B cell (primary cell): Measurements from ENCODE around the gene GYPC. TPM values are rescaled to one million over a fixed set of nuclear protein-coding genes. Genes with fewer than 3 reads are reported as not detected.

ENCODE experiments used
- ATAC-seq: fragments of 200-7000 bp; cut with Tn5 transposase; one replicate; pipeline ENCODE4 v1.10.0; 2021; ENCODE audit warnings: low read depth, mild to moderate bottlenecking, moderate number of reproducible peaks, moderate library complexity
- CTCF ChIA-PET: fragments of 350-600 bp; sonication (Branson Sonifier 250); formaldehyde crosslinking; loops from one replicate; lab custom pipeline; 2021; ENCODE audit warnings: antibody characterized with exemption, inconsistent platforms; lab: Charles Lee
- POLR2A ChIA-PET: fragments of 350-600 bp; sonication (Branson Sonifier 250); formaldehyde crosslinking; loops from one replicate; lab custom pipeline; 2021; ENCODE audit warnings: antibody characterized with exemption; lab: Charles Lee
- DNase-seq: peaks from one replicate; pipeline ENCODE4 v3.0.0; 2013
- H2AFZ ChIP-seq: 2 replicates; pipeline ENCODE4 v1.6.1; 2012; ENCODE audit warnings: mild to moderate bottlenecking, low read depth, low read length; ENCODE audit not compliant: insufficient read depth, poor library complexity, severe bottlenecking
- H3K27ac ChIP-seq, 2 donors: 1 replicate in 1 of 2; 2 replicates in 1 of 2; pipeline ENCODE4 v1.5.1; 2012 to 2013; ENCODE audit warnings: low read length in 2 of 2, mild to moderate bottlenecking in 2 of 2, moderate library complexity in 1 of 2
- H3K27me3 ChIP-seq, 4 experiments: fragments of 200-600 bp in 1 of 4; sonication (generic) in 1 of 4; replicated peaks in 1 of 4; 1 replicate in 2 of 4; 2 replicates in 2 of 4; pipeline versions ENCODE4 v1.6.1 to v1.7.0; 2013 to 2016; ENCODE audit warnings: low read length in 3 of 4, mild to moderate bottlenecking in 2 of 4, mixed read lengths in 1 of 4, moderate library complexity in 1 of 4; ENCODE audit not compliant: insufficient read depth in 4 of 4, control insufficient read depth in 3 of 4; ENCODE audit errors: control extremely low read depth in 1 of 4
- H3K36me3 ChIP-seq, 2 experiments: replicated peaks in 1 of 2; 1 replicate in 1 of 2; 2 replicates in 1 of 2; pipeline versions ENCODE4 v1.6.1 to v1.7.1; 2013; ENCODE audit warnings: low read length in 1 of 2; ENCODE audit not compliant: insufficient read depth in 2 of 2, control insufficient read depth in 1 of 2; ENCODE audit errors: control extremely low read depth in 1 of 2, extremely low read depth in 1 of 2
- H3K4me1 ChIP-seq, 2 donors: fragments of 200-600 bp in 1 of 2; sonication (generic) in 1 of 2; 1 replicate in 1 of 2; 2 replicates in 1 of 2; pipeline versions ENCODE4 v1.5.1 to v1.6.1; 2013 to 2017; ENCODE audit warnings: low read length in 2 of 2; ENCODE audit not compliant: control insufficient read depth in 2 of 2, insufficient read depth in 2 of 2
- H3K4me2 ChIP-seq: replicated peaks from 2 replicates; pipeline ENCODE3; 2012; ENCODE audit warnings: mild to moderate bottlenecking, low read depth, low read length; ENCODE audit not compliant: poor library complexity, severe bottlenecking
- H3K4me3 ChIP-seq, 5 experiments: fragments of 200-600 bp in 1 of 5; sonication (generic) in 1 of 5; 1 replicate in 3 of 5; 2 replicates in 2 of 5; pipeline versions ENCODE4 v1.5.1 to v1.7.0; 2011 to 2016; ENCODE audit warnings: low read length in 4 of 5, mild to moderate bottlenecking in 4 of 5, low read depth in 2 of 5, control low read depth in 1 of 5, moderate library complexity in 1 of 5; ENCODE audit not compliant: insufficient read depth in 1 of 5; ENCODE audit errors: control extremely low read depth in 1 of 5, extremely low read depth in 1 of 5
- H3K79me2 ChIP-seq: fragments of 200-600 bp; sonication (generic); one replicate; pipeline ENCODE4 v1.6.0; 2016; ENCODE audit warnings: low read length; ENCODE audit not compliant: control insufficient read depth, insufficient read depth
- H3K9ac ChIP-seq: fragments of 200-600 bp; sonication (generic); 2 replicates; pipeline ENCODE4 v1.6.1; 2017; ENCODE audit warnings: mild to moderate bottlenecking, low read length, moderate library complexity
- H3K9me3 ChIP-seq, 3 donors: one replicate each; pipeline versions ENCODE4 v1.6.1 to v1.7.1; 2013; ENCODE audit warnings: low read length in 2 of 3; ENCODE audit not compliant: control insufficient read depth in 2 of 3, insufficient read depth in 1 of 3; ENCODE audit errors: control extremely low read depth in 1 of 3
- H4K20me1 ChIP-seq: 2 replicates; pipeline ENCODE4 v1.6.0; 2012; ENCODE audit warnings: mild to moderate bottlenecking, low read length; ENCODE audit not compliant: insufficient read depth, control insufficient read depth, poor library complexity, severe bottlenecking
- H3K27ac Mint-ChIP-seq: one replicate; pipeline ENCODE4 v1.8.0; 2021; ENCODE audit warnings: mixed read lengths
- H3K27me3 Mint-ChIP-seq: one replicate; pipeline ENCODE4 v1.8.0; 2021; ENCODE audit warnings: mixed read lengths
- H3K4me1 Mint-ChIP-seq: one replicate; pipeline ENCODE4 v1.8.0; 2021; ENCODE audit warnings: mixed read lengths
- H3K4me3 Mint-ChIP-seq: one replicate; pipeline ENCODE4 v1.8.0; 2021; ENCODE audit warnings: mixed read lengths
- H3K9me3 Mint-ChIP-seq: one replicate; pipeline ENCODE4 v1.8.0; 2022; ENCODE audit warnings: mixed read lengths; ENCODE audit not compliant: insufficient read depth
- CTCF ChIP-seq: fragments of 200-600 bp; IDR thresholded peaks from one replicate; pipeline ENCODE4 v1.8.0; 2022; ENCODE audit warnings: antibody characterized with exemption, mild to moderate bottlenecking
- EZH2 ChIP-seq: IDR thresholded peaks from 2 replicates; pipeline ENCODE4 v1.6.1; 2012; ENCODE audit warnings: borderline replicate concordance, low read depth, mild to moderate bottlenecking, moderate library complexity, low read length; ENCODE audit not compliant: insufficient read depth, poor library complexity, severe bottlenecking
- WGBS: methylation state at CpG from one replicate; pipeline ENCODE4 v1.1.5; 2013; ENCODE audit warnings: missing lambda C conversion rate; ENCODE audit not compliant: insufficient coverage; 5-methylcytosine and 5-hydroxymethylcytosine counted together
- intact Hi-C: fragments of 100-400 bp; cut with micrococcal nuclease; formaldehyde crosslinking; loops from one replicate; pipeline ENCODE4 v1.10.0; 2022
- polyA plus RNA-seq: library from polyadenylated mRNA; depleted of rRNA; stranded (reverse); fragments of >200 nt; gene quantifications from 2 replicates; pipeline ENCODE4 v1.2.3, GENCODE V29; 2012
- total RNA-seq, 2 donors: library from RNA; stranded (reverse); fragments of 120-200 nt in 1 of 2; gene quantifications; 1 replicate in 1 of 2; 2 replicates in 1 of 2; pipeline versions ENCODE4 v1.2.3 to v1.2.4, GENCODE V29; 2013 to 2022

The GYPC gene
- total and polyA plus RNA-seq, 2 donors (not counting 1 experiment from before 2014, with no cell fraction given), result 48.8 to 111 TPM

GRCh38 chr2:126731353-126731752 lies 75.4 kb downstream of the GYPC start:
- no peak overlapping the region for H2AFZ ChIP-seq
- DNase-seq (no peak), ATAC-seq (no peak)
- H4K20me1 ChIP-seq, result no peaks in the 10 kb centered on the region
- peaks cover 6% of the 10 kb centered on the region for H3K27me3 Mint-ChIP-seq
- no peaks in the 10 kb centered on the region for H3K36me3 ChIP-seq
- CTCF ChIA-PET, result no interaction called here
- no peak overlapping the region for H3K4me2 ChIP-seq
- no peak overlapping the region for H3K27ac Mint-ChIP-seq
- no peak overlapping the region for H3K4me3 ChIP-seq
- POLR2A ChIA-PET, result no interaction called here
- H3K4me1 Mint-ChIP-seq, result no peaks in the 10 kb centered on the region
- peaks cover 0 to 5% (median 0%) of the 10 kb centered on the region in 3 donors for H3K9me3 ChIP-seq
- no peaks in the 10 kb centered on the region for H3K79me2 ChIP-seq
- intact Hi-C loops, result no loop called here
- 93% methylated on average over 5 of the region's 5 CpGs for WGBS
- no peaks in the 10 kb centered on the region for H3K4me1 ChIP-seq
- TF ChIP-seq CTCF (no peak), EZH2 (no peak)
- H3K9me3 Mint-ChIP-seq, result no peaks in the 10 kb centered on the region
- H3K9ac ChIP-seq, result no peak overlapping the region
- no peak overlapping the region for H3K27ac ChIP-seq
- H3K27me3 ChIP-seq, result peaks cover 0 to 4% (median 2%) of the 10 kb centered on the region in 4 experiments
- H3K4me3 Mint-ChIP-seq, result no peak overlapping the region

- peaks cover 6% of the 10 kb centered on the region for H3K27me3 Mint-ChIP-seq
- H2AFZ ChIP-seq, result no peak overlapping the region
Measured at GRCh38 chr2:126732682-126733245, 76.8 kb downstream of the GYPC start.

More at GRCh38 chr2:126732682-126733245, 76.8 kb downstream of the GYPC start:
- POLR2A ChIA-PET, result no interaction called here
- Histone ChIP-seq H3K36me3 (no peaks in the 10 kb centered on the region), H3K4me2 (no peak overlapping the region), H3K4me1 (no peaks in the 10 kb centered on the region), H3K4me3 (no peak overlapping the region), H4K20me1 (no peaks in the 10 kb centered on the region), H3K79me2 (no peaks in the 10 kb centered on the region), H3K27me3 (peaks cover 0 to 4% (median 2%) of the 10 kb centered on the region in 4 experiments), H3K27ac (no peak overlapping the region), H3K9ac (no peak overlapping the region), H3K9me3 (peaks cover 0 to 5% (median 0%) of the 10 kb centered on the region in 3 donors)
- no peak overlapping the region for H3K4me3 Mint-ChIP-seq
- no peaks in the 10 kb centered on the region for H3K9me3 Mint-ChIP-seq
- no peak for DNase-seq
- no peak for ATAC-seq
- CTCF ChIA-PET, result no interaction called here
- 64% methylated on average over 4 of the region's 7 CpGs for WGBS
- no peak overlapping the region for H3K27ac Mint-ChIP-seq
- intact Hi-C loops, result no loop called here
- H3K4me1 Mint-ChIP-seq, result no peaks in the 10 kb centered on the region
- TF ChIP-seq CTCF, result no peak
- TF ChIP-seq EZH2, result no peak
